Keratinocyte (primary cell): ENCODE results near the gene TNP2.

Experiments
- CTCF ChIP-seq, 3 experiments: IDR thresholded peaks in 1 of 3; conservative IDR thresholded peaks in 1 of 3; optimal IDR thresholded peaks in 1 of 3; 2 replicates in 2 of 3; 3 replicates in 1 of 3; pipeline versions ENCODE3 to v1.5.1; 2011; ENCODE audit warnings: low read length in 3 of 3, mild to moderate bottlenecking in 3 of 3, moderate library complexity in 2 of 3, control low read depth in 1 of 3, inconsistent platforms in 1 of 3; ENCODE audit not compliant: insufficient read depth in 2 of 3; ENCODE audit errors: extremely low read depth in 1 of 3
- EZH2 ChIP-seq: IDR thresholded peaks from one replicate; pipeline ENCODE4 v1.6.1; 2012; ENCODE audit warnings: inconsistent platforms, mild to moderate bottlenecking, low read length, moderate library complexity

DNA sequence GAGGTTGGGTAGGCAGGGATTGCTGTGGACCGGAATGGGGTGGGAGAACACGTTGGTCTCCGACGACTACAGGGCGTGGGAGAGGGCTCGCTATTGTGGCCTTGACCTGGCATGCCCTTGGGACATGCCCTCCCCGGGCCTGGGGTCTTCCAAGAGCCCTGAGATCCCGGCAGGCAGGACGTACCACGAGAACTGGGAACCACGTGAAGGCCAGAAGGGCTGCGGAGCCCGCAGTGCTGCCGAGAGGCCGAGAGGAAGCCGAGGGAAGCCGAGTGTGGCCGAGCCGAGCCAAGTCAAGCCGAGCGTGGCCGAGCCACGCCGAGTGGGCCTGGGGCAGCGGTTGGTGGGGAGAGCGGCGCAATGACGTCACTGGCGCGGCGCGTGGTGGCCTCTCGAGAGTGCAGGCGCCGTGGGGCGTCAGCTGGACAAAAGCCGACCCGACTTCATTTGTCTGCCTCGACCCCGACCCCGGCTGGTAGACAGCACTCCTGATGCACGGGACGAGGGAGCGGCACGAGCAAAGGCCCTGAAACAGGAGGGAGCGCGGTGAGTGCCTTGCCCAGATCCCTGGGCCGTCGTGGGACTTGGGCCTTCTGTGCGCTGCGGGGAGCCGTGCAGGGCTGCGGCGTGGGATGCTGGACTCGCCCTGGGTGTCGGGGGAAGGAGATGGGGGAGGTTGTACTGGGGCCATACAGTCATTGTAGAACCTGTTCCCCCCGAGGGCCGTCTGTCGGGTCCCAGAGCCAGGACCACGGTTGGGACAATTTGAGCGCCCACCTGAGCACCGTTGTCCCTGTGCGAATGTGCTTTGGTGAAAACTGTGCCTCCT lies 19.7 kb downstream of the TNP2 start:
- TF ChIP-seq CTCF (optimal IDR thresholded peaks at IDR 0.05 in 1 of 3, IDR thresholded peaks at IDR 0.05 in 1 of 3, conservative IDR thresholded peaks at IDR 0.05 in 1 of 3; ENCODE audit: extremely low read depth in 1 of 3, insufficient read depth in 2 of 3, low read length in 3 of 3): no peak
- TF ChIP-seq EZH2: no peak
